ENCODE data around the gene HOXC4. TPM values are rescaled to one million over a fixed set of nuclear protein-coding genes. Genes with fewer than 3 reads are reported as not detected.

HOXC4 gene
- total RNA-seq, 1 donor from 2014 or later = 1.2 TPM

GRCh38 chr12:54036620-54037359 is 16.8 kb upstream of the HOXC4 start:
- Histone ChIP-seq H3K9me3 (no peaks in the 10 kb centered on the region), H3K4me1 (peaks cover 25% of the 10 kb centered on the region), H3K4me3 (no peak overlapping the region), H3K36me3 (no peaks in the 10 kb centered on the region), H3K27ac (no peak overlapping the region), H3K27me3 (no peaks in the 10 kb centered on the region)
- TF ChIP-seq POLR2A (IDR thresholded peaks at IDR 0.05) (no peak), CTCF (IDR thresholded peaks at IDR 0.05) (no peak), POLR2AphosphoS5 (IDR thresholded peaks at IDR 0.05; ENCODE audit: insufficient read depth in 1 of 2, low read depth in 1 of 2) (no peak)
- no peak for DNase-seq (ENCODE audit: extremely low spot score in 2 of 2)
- intact Hi-C loops (cut with DNase I) = no loop called here

- DNase-seq (ENCODE audit: extremely low spot score in 2 of 2) = no peak
- H3K9me3 ChIP-seq = no peaks in the 10 kb centered on the region
- H3K27ac ChIP-seq = no peak overlapping the region
- no peak overlapping the region for H3K4me3 ChIP-seq
- intact Hi-C loops (cut with DNase I) = no loop called here
- no peaks in the 10 kb centered on the region for H3K27me3 ChIP-seq
- TF ChIP-seq POLR2AphosphoS5 (IDR thresholded peaks at IDR 0.05; ENCODE audit: insufficient read depth in 1 of 2, low read depth in 1 of 2) (no peak), CTCF (IDR thresholded peaks at IDR 0.05) (no peak), POLR2A (IDR thresholded peaks at IDR 0.05) (no peak)
- H3K4me1 ChIP-seq = peaks cover 21% of the 10 kb centered on the region
- no peaks in the 10 kb centered on the region for H3K36me3 ChIP-seq
Measured at GRCh38 chr12:54037360-54038283, 16.0 kb upstream of the HOXC4 start.

- intact Hi-C loops (cut with DNase I) = no loop called here
- H3K27ac ChIP-seq = no peak overlapping the region
- H3K9me3 ChIP-seq = no peaks in the 10 kb centered on the region
- TF ChIP-seq CTCF (IDR thresholded peaks at IDR 0.05) = no peak
- TF ChIP-seq POLR2A (IDR thresholded peaks at IDR 0.05) = no peak
- no peak for TF ChIP-seq POLR2AphosphoS5 (IDR thresholded peaks at IDR 0.05; ENCODE audit: insufficient read depth in 1 of 2, low read depth in 1 of 2)
- H3K4me3 ChIP-seq = no peak overlapping the region
- H3K36me3 ChIP-seq = no peaks in the 10 kb centered on the region
- no peaks in the 10 kb centered on the region for H3K27me3 ChIP-seq
- H3K4me1 ChIP-seq = peaks cover 14% of the 10 kb centered on the region
- DNase-seq (ENCODE audit: extremely low spot score in 2 of 2) = no peak
Measured at GRCh38 chr12:54038284-54038870, 15.3 kb upstream of the HOXC4 start.

- H3K4me1 ChIP-seq = peaks cover 8% of the 10 kb centered on the region
- DNase-seq (ENCODE audit: extremely low spot score in 2 of 2) = no peak
- no peaks in the 10 kb centered on the region for H3K9me3 ChIP-seq
- no peak overlapping the region for H3K27ac ChIP-seq
- H3K4me3 ChIP-seq = no peak overlapping the region
- TF ChIP-seq POLR2A (IDR thresholded peaks at IDR 0.05) = no peak
- no peak for TF ChIP-seq POLR2AphosphoS5 (IDR thresholded peaks at IDR 0.05; ENCODE audit: insufficient read depth in 1 of 2, low read depth in 1 of 2)
- no peak for TF ChIP-seq CTCF (IDR thresholded peaks at IDR 0.05)
- no peaks in the 10 kb centered on the region for H3K36me3 ChIP-seq
- intact Hi-C loops (cut with DNase I) = no loop called here
- no peaks in the 10 kb centered on the region for H3K27me3 ChIP-seq
Measured at GRCh38 chr12:54038871-54039414, 14.7 kb upstream of the HOXC4 start.

Measured in vagina (tissue), 2 donors.